Neural cell (in vitro differentiated cells): ENCODE measurements around the gene LHX2.

Experiments
- EP300 ChIP-seq: fragments of 450-650 bp; conservative IDR thresholded peaks from 2 replicates; pipeline ENCODE4 v1.6.1; 2014; ENCODE audit warnings: antibody characterized with exemption, mild to moderate bottlenecking, moderate library complexity; ENCODE audit not compliant: poor library complexity, severe bottlenecking
- POLR2AphosphoS5 ChIP-seq: IDR thresholded peaks from 2 replicates; pipeline ENCODE4 v1.6.1; 2012
- RAD21 ChIP-seq: fragments of 450-650 bp; conservative IDR thresholded peaks from 2 replicates; pipeline ENCODE4 v1.6.1; 2014; ENCODE audit warnings: antibody characterized with exemption, mild to moderate bottlenecking, moderate library complexity
- TF ChIP-seq, protein P1 (sequence below): fragments of 450-650 bp; IDR thresholded peaks from 2 replicates; pipeline ENCODE4 v1.5.1; 2014; ENCODE audit warnings: antibody characterized with exemption, mild to moderate bottlenecking, moderate library complexity; ENCODE audit not compliant: poor library complexity, severe bottlenecking
- TF ChIP-seq, protein P2 (sequence below): IDR thresholded peaks from 2 replicates; pipeline ENCODE4 v1.6.1; 2012; ENCODE audit warnings: borderline replicate concordance

DNA sequence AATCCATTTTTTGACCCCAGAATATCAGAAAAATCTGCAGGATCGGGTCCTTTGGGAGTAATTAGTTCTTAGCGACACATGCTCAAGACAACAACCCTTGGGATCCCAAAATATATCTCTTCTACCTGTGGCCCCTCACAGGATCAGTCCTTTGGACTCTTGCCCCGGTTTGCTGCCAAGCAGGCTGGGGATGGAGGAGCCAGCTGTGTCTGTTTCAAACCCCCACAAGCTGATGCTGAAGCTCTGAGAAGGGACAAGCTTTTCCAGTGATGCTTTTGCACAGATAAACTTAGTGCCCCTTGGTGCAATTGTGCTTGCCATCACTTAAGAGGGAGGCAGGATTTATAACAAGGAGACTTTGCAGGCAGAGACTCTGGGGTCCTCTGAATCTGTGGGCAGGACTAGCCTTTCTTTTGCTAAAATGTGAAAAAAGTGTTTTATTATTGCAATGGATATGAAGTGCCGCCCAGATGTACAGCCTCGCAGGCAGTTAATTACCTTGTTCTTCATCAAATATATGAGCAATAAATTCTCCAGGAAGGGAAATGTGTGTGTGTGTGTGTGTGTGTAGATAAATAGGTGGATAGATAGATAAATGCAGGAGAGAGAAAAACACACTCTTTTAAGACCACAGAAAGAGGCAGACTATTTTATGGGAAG is 9.6 kb upstream of the LHX2 start:
- no peak for TF ChIP-seq POLR2AphosphoS5
- TF ChIP-seq, protein P1, sequence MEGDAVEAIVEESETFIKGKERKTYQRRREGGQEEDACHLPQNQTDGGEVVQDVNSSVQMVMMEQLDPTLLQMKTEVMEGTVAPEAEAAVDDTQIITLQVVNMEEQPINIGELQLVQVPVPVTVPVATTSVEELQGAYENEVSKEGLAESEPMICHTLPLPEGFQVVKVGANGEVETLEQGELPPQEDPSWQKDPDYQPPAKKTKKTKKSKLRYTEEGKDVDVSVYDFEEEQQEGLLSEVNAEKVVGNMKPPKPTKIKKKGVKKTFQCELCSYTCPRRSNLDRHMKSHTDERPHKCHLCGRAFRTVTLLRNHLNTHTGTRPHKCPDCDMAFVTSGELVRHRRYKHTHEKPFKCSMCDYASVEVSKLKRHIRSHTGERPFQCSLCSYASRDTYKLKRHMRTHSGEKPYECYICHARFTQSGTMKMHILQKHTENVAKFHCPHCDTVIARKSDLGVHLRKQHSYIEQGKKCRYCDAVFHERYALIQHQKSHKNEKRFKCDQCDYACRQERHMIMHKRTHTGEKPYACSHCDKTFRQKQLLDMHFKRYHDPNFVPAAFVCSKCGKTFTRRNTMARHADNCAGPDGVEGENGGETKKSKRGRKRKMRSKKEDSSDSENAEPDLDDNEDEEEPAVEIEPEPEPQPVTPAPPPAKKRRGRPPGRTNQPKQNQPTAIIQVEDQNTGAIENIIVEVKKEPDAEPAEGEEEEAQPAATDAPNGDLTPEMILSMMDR = no peak
- TF ChIP-seq, protein P2, sequence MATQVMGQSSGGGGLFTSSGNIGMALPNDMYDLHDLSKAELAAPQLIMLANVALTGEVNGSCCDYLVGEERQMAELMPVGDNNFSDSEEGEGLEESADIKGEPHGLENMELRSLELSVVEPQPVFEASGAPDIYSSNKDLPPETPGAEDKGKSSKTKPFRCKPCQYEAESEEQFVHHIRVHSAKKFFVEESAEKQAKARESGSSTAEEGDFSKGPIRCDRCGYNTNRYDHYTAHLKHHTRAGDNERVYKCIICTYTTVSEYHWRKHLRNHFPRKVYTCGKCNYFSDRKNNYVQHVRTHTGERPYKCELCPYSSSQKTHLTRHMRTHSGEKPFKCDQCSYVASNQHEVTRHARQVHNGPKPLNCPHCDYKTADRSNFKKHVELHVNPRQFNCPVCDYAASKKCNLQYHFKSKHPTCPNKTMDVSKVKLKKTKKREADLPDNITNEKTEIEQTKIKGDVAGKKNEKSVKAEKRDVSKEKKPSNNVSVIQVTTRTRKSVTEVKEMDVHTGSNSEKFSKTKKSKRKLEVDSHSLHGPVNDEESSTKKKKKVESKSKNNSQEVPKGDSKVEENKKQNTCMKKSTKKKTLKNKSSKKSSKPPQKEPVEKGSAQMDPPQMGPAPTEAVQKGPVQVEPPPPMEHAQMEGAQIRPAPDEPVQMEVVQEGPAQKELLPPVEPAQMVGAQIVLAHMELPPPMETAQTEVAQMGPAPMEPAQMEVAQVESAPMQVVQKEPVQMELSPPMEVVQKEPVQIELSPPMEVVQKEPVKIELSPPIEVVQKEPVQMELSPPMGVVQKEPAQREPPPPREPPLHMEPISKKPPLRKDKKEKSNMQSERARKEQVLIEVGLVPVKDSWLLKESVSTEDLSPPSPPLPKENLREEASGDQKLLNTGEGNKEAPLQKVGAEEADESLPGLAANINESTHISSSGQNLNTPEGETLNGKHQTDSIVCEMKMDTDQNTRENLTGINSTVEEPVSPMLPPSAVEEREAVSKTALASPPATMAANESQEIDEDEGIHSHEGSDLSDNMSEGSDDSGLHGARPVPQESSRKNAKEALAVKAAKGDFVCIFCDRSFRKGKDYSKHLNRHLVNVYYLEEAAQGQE = no peak
- TF ChIP-seq EP300 = no peak
- no peak for TF ChIP-seq RAD21
